Measurements from ENCODE around the gene GET3.

The GET3 gene

DNA sequence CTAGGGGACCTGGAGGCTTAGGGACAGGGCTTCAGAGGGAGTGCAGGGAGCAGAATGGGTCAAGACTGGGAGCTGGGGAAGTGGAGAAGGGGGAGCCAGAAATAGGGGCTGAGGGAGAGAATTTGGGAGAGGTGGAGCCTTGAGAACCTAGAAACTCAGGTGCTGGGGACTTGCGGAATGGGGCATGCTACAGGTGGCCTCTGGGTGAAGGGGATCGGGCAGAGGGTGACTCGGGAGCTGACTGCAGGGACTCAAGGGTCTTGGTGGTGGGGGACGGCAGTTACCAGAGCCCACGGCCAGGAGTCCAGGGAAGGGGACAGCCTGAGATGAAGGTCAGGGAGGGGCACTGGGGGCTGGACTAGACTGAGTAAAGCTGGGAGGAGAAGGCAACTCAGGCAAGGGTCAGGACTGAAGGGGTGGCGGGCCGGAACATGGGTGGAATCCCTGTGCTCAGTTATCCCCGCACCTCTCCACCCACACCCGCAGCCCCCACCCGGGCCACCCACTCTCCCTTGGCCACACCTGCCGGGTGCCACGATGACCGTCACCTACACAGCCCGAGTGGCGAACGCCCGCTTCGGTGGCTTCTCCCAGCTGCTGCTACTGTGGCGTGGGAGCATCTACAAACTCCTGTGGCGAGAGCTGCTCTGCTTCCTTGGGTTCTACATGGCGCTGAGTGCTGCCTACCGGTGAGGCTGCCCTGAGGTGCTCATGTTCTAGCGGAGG lies 14.9 kb downstream of the GET3 start:
- no peak for DNase-seq (ENCODE audit: low spot score)

DNA sequence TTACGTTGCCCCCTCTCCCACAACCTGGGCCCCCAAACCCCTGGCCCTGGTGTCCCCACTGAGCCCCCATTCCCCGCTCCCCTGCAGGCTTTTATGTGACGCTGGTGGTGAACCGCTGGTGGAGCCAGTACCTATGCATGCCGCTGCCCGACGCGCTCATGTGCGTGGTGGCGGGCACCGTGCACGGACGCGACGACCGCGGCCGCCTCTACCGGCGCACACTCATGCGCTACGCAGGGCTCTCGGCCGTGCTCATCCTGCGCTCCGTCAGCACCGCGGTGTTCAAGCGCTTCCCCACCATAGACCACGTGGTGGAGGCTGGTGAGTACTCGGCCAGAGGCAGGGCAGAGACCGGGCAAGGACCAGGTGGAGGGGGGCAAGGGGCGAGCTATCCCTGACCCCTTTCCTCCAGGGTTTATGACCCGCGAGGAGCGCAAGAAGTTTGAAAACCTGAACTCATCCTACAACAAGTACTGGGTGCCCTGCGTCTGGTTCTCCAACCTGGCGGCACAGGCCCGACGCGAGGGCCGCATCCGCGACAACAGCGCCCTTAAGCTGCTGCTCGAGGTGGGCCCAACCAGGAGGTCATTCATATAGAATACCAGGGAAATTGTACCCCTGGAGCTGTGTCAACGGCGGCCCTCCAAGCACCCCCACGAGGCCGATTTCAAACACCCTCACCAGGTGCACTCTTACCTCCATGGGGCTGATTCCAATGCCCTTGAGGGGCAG lies 17.3 kb downstream of the GET3 start:
- DNase-seq (ENCODE audit: low spot score), result no peak

DNA sequence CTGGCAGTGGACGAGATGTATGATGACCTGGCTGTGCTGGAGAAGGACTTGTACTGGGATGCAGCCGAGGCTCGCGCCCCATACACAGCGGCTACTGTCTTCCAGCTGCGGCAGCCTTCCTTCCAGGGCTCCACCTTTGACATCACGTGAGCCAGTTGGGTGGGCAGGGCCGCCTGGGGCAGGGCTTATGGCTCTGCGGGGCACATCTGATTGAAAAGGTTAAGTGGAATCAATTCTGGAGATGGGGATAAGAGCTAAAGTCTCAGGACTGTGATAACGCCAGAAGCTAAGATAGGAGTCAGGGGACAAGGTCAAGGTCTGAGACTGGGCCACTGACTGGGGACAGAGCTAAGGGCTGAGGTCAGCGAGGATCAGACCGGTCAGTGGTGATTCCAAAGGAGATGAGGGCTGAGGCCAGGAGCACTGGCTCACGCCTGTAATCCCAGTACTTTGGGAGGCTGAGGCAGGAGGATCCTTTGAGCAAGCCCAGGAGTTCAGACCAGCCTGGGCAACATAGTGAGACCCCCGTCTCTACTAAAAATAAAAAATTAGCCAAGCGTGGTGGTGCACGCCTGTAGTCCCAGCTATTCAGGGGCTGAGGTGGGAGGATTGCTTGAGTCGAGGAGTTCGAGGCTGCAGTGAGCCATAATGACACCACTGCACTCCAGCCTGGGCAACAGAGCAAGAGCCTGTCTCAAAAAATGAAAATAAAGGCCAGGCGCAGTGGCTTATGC lies 19.0 kb downstream of the GET3 start:
- DNase-seq (ENCODE audit: low spot score), result no peak

DNA sequence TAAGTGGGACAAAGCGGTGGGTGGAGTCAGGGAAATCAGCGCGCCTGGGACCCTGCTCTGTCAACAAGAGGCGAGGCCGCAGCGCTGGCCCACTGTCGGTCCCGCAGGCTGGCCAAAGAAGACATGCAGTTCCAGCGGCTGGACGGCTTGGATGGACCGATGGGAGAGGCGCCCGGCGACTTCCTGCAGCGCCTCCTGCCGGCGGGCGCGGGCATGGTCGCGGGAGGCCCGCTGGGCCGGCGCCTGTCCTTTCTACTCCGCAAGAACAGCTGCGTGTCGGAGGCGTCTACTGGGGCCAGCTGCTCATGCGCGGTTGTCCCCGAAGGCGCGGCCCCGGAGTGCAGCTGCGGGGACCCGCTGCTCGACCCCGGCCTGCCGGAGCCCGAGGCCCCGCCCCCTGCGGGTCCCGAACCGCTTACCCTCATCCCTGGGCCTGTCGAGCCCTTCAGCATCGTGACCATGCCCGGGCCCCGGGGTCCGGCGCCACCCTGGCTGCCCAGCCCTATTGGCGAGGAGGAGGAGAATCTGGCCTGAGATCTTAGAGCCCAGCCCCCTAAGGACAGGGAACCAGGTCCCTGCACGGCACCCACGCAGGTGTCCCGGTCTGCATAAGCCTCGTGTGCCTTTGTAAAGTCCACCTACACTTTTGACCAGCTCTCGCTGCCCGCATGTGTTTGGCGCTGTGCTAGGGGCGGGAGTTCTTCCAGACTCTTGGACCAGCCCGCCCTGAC lies 20.4 kb downstream of the GET3 start:
- peak; percentile 81 for DNase-seq (ENCODE audit: low spot score)

DNA sequence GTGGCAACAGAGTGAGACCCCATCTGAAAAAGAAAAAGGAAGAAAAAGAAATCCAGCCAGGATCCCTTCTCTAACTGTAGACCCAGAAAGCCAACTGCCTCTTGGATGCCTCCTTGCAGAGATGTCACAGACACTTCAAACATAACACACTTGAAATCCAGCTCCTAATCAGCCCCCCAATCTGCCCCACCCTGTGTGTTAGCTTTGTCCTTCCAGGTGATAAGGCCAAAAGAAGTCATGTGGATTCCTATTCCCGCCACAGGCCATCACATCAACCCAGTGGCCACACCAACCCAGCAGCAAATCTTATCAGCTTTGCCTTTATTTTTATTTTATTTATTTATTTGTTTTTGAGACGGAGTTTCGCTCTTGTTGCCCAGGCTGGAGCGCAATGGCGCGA lies 22.4 kb downstream of the GET3 start:
- no peak for DNase-seq (ENCODE audit: low spot score)

DNA sequence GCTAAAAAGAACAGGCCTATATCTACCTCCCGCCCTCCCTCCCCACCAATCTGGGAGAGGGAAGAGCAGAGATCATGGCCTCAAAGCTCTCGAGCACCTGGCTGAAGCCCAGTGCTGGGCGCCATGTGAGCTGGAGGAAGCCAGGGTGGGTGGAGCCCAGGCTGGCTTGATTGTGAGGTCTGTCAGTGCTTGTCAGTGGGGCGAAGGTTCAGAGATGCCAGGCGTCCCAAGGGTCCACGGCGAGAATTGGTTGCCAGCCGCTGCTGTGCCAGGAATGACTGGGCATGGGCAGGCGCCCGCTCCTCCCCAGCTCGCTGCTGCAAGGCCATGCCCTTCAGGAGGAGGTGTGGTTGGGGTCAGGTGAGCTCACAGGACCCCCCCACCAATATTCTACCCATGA lies 25.8 kb downstream of the GET3 start:
- no peak for DNase-seq (ENCODE audit: low spot score)

DNA sequence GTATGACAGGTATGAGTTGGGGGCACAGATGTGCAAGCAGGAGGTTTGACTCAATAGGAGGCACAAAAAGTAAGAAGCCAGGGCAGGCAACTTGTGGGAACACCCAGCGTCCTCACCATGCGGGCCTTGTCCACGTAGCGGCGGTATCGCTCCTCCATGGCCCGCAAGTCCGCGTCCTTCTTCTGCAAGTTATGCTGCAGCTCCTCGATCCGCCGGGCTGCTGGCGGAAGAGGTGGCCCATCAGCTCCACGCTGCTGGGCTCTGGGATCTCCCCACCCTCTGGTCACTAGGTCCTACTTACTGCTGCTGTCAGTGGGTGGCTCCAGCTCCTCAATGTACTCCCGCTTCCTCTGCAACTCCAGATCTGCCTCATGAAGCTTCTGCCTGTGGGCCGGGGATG lies 27.4 kb downstream of the GET3 start:
- DNase-seq (ENCODE audit: low spot score), result no peak

DNA sequence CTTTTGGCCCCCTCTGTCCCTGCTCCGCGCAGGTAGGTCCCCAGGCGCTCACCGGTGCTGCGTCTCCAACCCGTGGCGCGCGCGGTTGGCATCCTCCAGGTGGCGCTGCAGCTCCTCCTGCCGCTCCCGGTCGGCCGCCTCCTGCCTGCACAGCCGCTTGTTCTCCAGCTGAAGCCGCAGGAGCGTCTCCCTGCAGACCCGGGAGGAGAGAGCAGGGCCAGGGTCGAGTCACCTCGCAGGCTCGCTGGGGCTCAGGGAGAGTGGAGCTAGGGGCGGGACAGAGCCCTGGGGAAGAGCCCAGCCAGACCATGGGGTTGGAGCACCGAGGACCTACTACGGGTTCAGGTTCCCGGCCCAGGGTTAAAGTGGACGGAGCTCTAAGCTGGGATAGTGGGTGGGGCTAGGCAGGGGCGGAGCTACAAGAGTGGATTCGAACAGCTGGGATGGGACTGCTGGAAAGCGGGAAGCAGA lies 28.8 kb downstream of the GET3 start:
- peak; percentile 69 for DNase-seq (ENCODE audit: low spot score)

DNA sequence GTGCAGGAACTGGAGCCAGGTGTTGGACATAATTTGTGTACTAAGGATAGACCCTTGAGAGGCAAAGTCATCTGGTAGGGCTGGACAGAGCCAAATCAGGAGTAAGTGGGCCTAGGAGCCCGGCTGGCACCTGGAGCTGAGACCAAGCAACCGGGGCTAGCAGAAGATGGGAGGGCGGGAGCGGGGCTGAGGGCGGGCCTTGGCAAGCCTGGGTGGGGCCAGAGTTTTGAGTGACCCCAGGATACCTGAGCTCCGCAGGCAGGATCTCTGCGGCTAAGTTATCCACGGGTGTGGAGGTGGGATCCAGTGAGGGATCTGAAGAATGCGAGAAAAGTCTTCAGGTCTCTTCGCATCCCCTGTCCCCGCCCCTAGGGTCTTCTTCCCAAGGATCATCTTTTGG lies 29.9 kb downstream of the GET3 start:
- DNase-seq (ENCODE audit: low spot score), result no peak

DNA sequence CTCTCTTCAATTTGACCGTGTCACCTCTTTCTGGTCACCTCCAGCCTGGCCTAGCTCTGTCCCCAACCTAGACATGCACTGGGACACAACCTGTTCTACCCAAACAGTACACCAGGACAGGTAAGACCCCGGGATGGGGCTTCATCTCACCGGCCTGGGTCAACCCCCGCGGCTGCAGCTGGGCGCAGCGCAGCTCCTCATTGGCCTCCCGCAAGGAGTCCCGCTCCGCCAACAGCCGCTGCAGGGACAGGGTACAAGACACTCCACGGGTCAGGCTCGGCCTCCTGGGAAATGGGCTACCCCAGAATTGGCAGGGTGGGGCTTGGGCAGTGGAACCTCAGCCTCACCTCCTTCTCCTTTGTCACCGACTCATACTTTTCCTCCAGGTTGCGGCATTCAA lies 30.4 kb downstream of the GET3 start:
- no peak for DNase-seq (ENCODE audit: low spot score)

DNA sequence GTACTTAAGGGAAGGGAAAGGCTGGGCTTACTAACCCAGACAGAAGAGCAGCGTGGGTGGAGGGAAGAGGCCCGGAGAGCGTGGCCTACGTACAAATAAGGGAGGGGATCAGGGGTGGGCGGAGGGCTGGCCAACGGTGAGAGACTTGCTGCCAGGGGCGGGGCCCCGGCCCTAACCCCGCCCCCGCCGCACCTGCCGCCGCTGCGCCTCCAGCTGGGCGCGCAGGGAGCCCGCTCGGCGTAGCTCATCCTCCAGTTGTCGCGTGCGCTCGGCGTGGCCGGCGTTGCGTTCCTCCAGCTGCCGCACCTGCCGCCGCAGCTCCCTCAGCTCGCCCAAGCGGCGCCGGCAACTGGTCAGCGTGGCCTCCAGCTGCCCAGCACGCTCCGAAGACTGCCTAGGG lies 32.4 kb downstream of the GET3 start:
- DNase-seq (ENCODE audit: low spot score), result peak; percentile 86

DNA sequence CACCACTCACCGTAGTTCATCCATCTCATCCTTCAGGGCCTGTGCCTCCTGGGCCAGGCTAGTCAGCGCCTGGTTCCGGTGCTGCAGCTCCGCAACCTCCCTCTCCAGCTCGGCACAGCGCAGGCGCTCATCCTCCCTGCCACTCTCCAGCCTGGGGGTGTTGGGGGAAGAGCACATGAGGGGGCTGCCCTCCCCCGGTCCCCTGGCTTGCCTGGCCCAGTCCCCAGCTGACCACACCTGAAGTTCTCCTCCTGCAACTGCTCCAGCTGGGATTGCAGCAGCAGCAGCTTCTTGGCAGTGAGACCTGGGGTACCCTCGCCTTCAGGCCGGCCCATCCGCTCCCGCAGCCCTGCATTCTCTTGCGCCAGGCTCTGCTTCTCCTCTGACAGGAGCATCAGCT lies 33.6 kb downstream of the GET3 start:
- DNase-seq (ENCODE audit: low spot score), result no peak

DNA sequence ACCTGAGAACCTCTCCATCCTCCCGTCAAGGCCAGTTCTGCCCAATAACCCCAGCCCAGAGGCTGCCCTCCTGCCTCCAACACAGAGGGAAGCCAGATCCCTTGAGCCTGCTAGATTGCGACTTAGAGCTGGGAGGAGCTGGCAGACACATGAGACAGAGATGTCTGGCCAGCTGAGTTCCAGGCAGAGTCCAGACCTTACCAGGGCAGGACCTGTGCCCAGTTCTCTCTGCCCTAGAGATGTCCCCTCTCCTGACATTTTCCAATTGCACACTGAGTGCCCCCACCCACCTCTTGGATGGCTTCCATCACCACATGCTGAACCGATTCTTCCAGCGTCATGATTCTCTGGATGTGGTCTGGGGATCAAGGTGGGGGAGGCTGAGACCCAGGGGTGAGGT lies 35.0 kb downstream of the GET3 start:
- no peak for DNase-seq (ENCODE audit: low spot score)

DNA sequence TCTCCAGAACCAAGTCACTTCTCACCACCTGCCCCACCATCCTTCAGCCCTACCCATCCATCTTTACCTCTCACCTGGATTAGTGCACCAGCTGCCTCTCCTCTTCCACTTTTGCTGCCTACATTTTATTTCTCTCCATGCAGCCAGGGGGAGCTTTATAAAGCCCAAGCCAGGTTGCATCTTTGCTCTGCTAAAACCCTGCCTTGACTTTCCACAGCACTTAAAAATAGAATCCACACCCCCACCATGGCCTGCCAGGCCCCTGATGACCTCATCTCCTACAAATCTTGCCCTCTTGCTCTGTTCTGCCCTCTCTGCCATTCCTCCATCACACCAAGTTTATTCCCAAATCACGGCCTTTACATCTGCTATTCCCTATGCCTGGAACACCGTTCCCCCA lies 36.3 kb downstream of the GET3 start:
- DNase-seq (ENCODE audit: low spot score), result no peak

DNA sequence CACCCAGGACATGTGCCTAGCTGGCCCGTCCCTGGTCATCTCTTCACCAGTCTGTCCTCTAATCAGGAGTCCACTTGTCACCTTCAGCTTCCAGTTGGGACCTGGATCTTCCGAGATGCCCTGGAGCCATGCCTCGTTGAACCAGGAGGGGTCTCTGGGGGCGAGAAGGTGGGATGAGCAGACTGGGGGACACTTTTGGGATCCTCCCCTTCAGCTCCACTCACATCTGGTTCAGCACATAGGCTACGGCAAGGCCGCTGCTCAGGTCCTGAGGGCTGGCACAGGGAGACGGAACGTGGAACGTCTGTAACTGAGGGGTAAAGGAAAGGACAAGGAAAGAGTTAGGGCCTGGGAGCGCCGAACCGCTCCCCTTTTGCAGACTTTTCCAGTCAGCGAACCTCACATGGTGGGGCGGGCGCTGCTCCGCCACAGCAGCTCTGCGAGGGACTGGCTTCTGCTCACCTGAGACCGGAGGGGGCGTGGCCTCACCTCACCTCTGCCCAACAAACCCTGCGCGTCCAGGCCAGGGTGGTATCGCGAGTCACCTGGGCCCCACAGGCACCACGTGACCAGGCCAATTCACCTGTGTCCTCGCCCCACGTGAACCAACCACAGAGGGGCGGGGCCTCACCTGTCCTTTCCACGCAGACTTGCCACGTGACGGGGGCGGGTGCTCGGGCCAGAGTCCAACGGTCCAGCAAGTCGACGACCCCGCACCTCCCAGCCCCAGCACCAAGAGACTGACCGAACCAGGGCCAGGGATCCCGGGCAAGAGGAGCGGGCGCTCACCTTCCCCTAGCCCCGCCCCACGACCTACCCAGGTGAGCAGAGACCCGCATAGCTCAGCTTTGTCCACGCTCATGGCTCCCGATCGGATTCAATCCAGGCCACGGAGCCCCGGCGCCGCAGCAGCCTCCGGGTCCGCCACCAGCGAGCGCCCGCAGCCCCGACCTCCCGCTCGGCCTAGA lies 37.6 kb downstream of the GET3 start, which contains the start of gene HOOK2:
Gene HOOK2, minus strand, starts transcription at position 965 of the 968 bp plus-strand sequence. Its CDS starts 103 bp downstream, at position 862.
- DNase-seq (ENCODE audit: low spot score), result no peak

DNA sequence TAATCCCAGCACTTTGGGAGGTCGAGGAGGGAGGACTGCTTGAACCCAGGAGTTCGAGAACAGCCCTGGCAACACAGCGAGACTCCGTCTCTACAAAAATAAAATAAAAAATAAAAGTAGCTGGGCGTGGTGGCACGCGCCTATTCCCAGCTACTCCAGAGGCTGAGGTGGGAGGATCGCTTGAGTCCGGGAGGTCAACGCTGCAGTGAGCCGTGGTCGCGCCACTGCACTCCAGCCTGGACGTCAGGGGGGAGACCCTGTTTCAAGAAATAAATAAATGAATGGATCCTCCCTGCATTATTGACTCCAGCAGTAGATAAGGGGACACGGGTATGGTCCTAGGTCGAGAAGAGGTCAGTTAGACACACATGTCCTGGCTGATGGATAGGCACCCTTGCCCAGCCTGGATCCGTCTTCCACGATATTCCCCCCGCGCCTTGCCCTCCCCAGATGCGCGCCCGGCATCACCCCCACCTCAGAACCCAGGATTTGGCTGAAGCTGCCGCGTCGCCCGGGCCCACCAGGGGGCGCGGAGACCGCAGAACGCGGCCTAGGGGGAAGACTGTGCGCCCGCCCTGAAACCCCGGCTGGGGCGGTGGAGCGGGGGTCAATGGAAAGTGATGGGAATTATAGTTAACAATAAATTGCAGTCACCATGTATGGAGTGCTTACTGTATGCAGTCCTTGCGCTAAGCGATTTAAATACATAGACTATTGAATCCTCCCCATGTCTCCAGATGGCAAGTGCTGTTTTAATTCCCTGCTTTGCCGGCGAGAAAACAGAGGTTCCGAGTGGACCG lies 40.1 kb downstream of the GET3 start:
- DNase-seq (ENCODE audit: low spot score), result peak; percentile 83

DNA sequence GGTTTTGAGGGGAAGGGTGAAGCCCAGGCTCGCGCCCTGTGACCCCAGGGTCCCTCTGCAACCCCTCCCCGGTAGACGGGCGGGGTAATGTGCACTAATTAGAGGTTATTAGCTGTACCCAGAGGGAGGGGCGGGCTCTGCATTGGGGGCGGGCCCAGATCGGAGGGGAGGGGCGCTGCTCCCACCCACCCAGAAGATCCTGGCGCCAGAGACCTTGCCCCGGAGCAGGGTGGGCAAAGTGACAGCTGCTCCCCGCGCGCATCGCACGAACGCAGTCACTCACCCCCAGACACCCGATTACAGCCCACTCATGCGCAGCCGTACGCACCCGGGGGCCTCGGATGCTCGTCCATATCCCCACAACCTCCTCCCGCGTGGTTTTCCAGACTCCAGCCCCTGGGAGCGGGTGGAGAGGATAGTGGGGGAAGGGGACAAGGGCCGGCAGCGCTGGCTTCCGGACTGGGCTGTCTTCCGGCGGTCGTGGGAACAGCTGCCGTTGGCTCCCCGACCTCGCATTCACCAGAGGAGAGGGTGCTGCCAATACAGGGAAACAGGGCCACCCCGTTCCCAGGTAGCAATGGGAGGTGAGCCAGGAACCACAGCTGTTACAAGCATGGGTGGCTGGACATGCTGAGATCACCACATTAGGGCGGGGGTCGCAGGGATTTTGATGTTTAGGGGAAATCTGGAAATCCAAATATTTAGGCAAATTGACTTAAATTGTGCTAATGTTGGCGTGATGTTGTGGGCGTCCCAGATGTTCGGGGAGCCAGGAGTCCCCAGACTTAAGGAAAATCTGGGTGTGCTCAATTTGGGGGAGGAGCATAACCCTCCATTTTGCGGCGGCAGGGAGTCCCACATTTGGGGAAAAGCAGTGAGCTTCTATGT lies 41.0 kb downstream of the GET3 start:
- DNase-seq (ENCODE audit: low spot score), result no peak

DNA sequence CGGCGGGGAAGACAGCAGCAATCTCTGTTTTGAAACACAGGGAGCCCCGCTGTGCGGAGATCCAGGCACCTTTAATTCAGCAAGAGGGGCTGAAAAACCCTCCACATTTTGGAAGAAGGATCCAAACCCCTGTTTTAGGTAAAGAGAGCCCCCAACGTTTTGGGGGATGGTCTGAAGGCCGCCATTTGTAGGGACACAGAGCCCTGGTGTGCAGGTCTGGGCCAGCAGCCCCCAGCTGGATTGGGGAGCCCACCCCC lies 41.5 kb downstream of the GET3 start:
- DNase-seq (ENCODE audit: low spot score), result no peak
